Gastrocnemius medialis (tissue), 4 donors: ENCODE data around the gene UROC1. TPM values are rescaled to one million over a fixed set of nuclear protein-coding genes. Genes with fewer than 3 reads are reported as not detected.
A peak's percentile ranks its signal among the peaks of the same experiment; 100 is the strongest.

Experiments
- ATAC-seq, 2 donors: fragments of 150-250 bp; one replicate each; pipeline ENCODE4 v1.9.1; 2016
- DNase-seq, 2 donors: peaks; one replicate each; pipeline ENCODE4 v3.0.0-alpha.2; 2019
- H3K27ac ChIP-seq, 4 donors: fragments of 200-600 bp; sonication (generic); 1 replicate in 1 of 4; 2 replicates in 3 of 4; pipeline ENCODE4 v1.5.1; 2016 to 2018; ENCODE audit warnings: mild to moderate bottlenecking in 2 of 4, moderate library complexity in 1 of 4
- H3K27me3 ChIP-seq, 3 donors: fragments of 200-600 bp; sonication (generic) in 2 of 3; 1 replicate in 1 of 3; 2 replicates in 2 of 3; pipeline versions ENCODE4 v1.5.1 to v1.6.0; 2016 to 2019; ENCODE audit warnings: mild to moderate bottlenecking in 1 of 3, moderate library complexity in 1 of 3
- H3K36me3 ChIP-seq, 2 donors: fragments of 200-600 bp; sonication (generic) in 1 of 2; one replicate each; pipeline ENCODE4 v1.5.1; 2017 to 2018
- H3K4me1 ChIP-seq, 2 donors: fragments of 200-600 bp; sonication (generic) in 1 of 2; one replicate each; pipeline ENCODE4 v1.5.1; 2016 to 2017; ENCODE audit warnings: mild to moderate bottlenecking in 2 of 2
- H3K4me3 ChIP-seq, 4 donors: fragments of 200-600 bp; sonication (generic) in 3 of 4; 1 replicate in 1 of 4; 2 replicates in 3 of 4; pipeline ENCODE4 v1.5.1; 2016 to 2019; ENCODE audit warnings: mild to moderate bottlenecking in 2 of 4
- H3K9me3 ChIP-seq, 3 donors: fragments of 200-600 bp; sonication (generic) in 2 of 3; 1 replicate in 1 of 3; 2 replicates in 2 of 3; pipeline ENCODE4 v1.5.1; 2016 to 2019
- POLR2A ChIP-seq, 2 donors: fragments of 450-650 bp; IDR thresholded peaks; one replicate each; pipeline ENCODE4 v1.6.1; 2017; ENCODE audit warnings: antibody characterized with exemption in 2 of 2, mild to moderate bottlenecking in 2 of 2, moderate library complexity in 2 of 2
- in situ Hi-C, 4 donors: fragments of 200-750 bp; cut with MboI; loops; one replicate each; pipeline versions ENCODE4 v1.15.0 to v1.8.0; 2017; ENCODE audit warnings: low sequenced_read_pairs in 4 of 4
- intact Hi-C: fragments of 100-400 bp; cut with DNase I; formaldehyde crosslinking; loops from one replicate; pipeline ENCODE4 v1.15.1; 2023; ENCODE audit warnings: low total_unique reads
- total RNA-seq, 4 donors: library from RNA; depleted of rRNA; stranded (reverse); fragments of >200 nt; gene quantifications; one replicate each; pipeline versions ENCODE4 v1.1.0 to v1.2.3, GENCODE V29; 2016
- TF ChIP-seq, protein P1 (sequence below), 5 experiments: fragments of 450-650 bp in 3 of 5; fragments of 200-600 bp in 2 of 5; sonication (generic) in 2 of 5; IDR thresholded peaks in 4 of 5; conservative IDR thresholded peaks in 1 of 5; 1 replicate in 4 of 5; 2 replicates in 1 of 5; pipeline ENCODE4 v1.5.1; 2016 to 2019; ENCODE audit warnings: antibody characterized with exemption in 5 of 5, mild to moderate bottlenecking in 3 of 5, moderate library complexity in 3 of 5

Gene UROC1
- total RNA-seq, 4 donors from 2014 or later = 0.07 to 0.36 TPM; not detected in 2

GRCh38 chr3:126432361-126433104 lies 85.0 kb downstream of the UROC1 start:
- in situ Hi-C loops = no loop called here
- no peak for TF ChIP-seq POLR2A (IDR thresholded peaks at IDR 0.05)
- TF ChIP-seq, protein P1, sequence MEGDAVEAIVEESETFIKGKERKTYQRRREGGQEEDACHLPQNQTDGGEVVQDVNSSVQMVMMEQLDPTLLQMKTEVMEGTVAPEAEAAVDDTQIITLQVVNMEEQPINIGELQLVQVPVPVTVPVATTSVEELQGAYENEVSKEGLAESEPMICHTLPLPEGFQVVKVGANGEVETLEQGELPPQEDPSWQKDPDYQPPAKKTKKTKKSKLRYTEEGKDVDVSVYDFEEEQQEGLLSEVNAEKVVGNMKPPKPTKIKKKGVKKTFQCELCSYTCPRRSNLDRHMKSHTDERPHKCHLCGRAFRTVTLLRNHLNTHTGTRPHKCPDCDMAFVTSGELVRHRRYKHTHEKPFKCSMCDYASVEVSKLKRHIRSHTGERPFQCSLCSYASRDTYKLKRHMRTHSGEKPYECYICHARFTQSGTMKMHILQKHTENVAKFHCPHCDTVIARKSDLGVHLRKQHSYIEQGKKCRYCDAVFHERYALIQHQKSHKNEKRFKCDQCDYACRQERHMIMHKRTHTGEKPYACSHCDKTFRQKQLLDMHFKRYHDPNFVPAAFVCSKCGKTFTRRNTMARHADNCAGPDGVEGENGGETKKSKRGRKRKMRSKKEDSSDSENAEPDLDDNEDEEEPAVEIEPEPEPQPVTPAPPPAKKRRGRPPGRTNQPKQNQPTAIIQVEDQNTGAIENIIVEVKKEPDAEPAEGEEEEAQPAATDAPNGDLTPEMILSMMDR (IDR thresholded peaks at IDR 0.05 in 4 of 5, conservative IDR thresholded peaks at IDR 0.05 in 1 of 5) = no peak
- Histone ChIP-seq H3K4me1 (peaks cover 11 to 26% of the 10 kb centered on the region in 2 donors), H3K9me3 (no peaks in the 10 kb centered on the region), H3K4me3 (no peak overlapping the region), H3K27me3 (no peaks in the 10 kb centered on the region), H3K36me3 (peaks cover 0 to 9% of the 10 kb centered on the region in 2 donors), H3K27ac (peak overlapping the region in 3 of 4 donors; percentile 49 to 66 (median 65))
- DNase-seq (no peak), ATAC-seq (no peak)
- intact Hi-C loops = no loop called here

Other genes starting within 250 kb of the UROC1 start
- gene KLF15, start 160.4 kb downstream of the UROC1 start, total RNA-seq = 100 to 1,000 TPM in 2 of 4 donors, 10 to 100 TPM in 2; 75.1 to 157 (median 106) TPM
- gene CFAP100, start 122.9 kb downstream of the UROC1 start, total RNA-seq = not detected
- gene ZXDC, start 41.9 kb downstream of the UROC1 start, total RNA-seq = 10 to 100 TPM; 40.9 to 54.2 (median 45.4) TPM
- under 1 TPM in 1 of 4 donors, not detected in 3; 0.49 TPM for gene CHST13, start 6.4 kb upstream of the UROC1 start, total RNA-seq
- not detected for gene C3orf22, start 41.2 kb upstream of the UROC1 start, total RNA-seq
- gene TXNRD3, start 137.4 kb upstream of the UROC1 start, total RNA-seq = 1 to 10 TPM; 2.5 to 7.0 (median 4.5) TPM
- 1 to 10 TPM; 2.7 to 4.2 (median 3.4) TPM for gene CHCHD6, start 186.5 kb upstream of the UROC1 start, total RNA-seq